Lower leg skin (tissue), 4 donors: ENCODE results near the gene RGS12. TPM values are rescaled to one million over a fixed set of nuclear protein-coding genes. Genes with fewer than 3 reads are reported as not detected.
A peak's percentile ranks its signal among the peaks of the same experiment; 100 is the strongest.
"Not testable (repeated sequence)": the region's sequence is repeated elsewhere in the genome, so short reads cannot be mapped to it uniquely, and the experiment has no call there.

Source experiments
- DNase-seq, 2 donors: peaks; one replicate each; pipeline ENCODE4 v3.0.0-alpha.2; 2019; ENCODE audit warnings: low spot score in 2 of 2
- H3K4me3 ChIP-seq: fragments of 200-600 bp; sonication (generic); 2 replicates; pipeline ENCODE4 v1.5.1; 2017; ENCODE audit warnings: mild to moderate bottlenecking, low read depth; ENCODE audit not compliant: poor library complexity, severe bottlenecking
- CTCF ChIP-seq, 3 donors: fragments of 450-650 bp; IDR thresholded peaks; one replicate each; pipeline ENCODE4 v1.5.1; 2016; ENCODE audit warnings: antibody characterized with exemption in 3 of 3, mild to moderate bottlenecking in 3 of 3, moderate library complexity in 2 of 3
- POLR2A ChIP-seq, 2 donors: fragments of 450-650 bp; IDR thresholded peaks; one replicate each; pipeline ENCODE4 v1.6.1; 2016 to 2017; ENCODE audit warnings: antibody characterized with exemption in 2 of 2, mild to moderate bottlenecking in 1 of 2, moderate library complexity in 1 of 2
- WGBS, 2 donors: methylation state at CpG; one replicate each; pipeline ENCODE4 v1.1.5; 2018; 5-methylcytosine and 5-hydroxymethylcytosine counted together
- intact Hi-C: fragments of 100-400 bp; cut with DNase I; formaldehyde crosslinking; loops from one replicate; pipeline ENCODE4 v1.15.0; 2023; ENCODE audit warnings: low total_unique reads
- total RNA-seq, 4 donors: library from RNA; depleted of rRNA; stranded (reverse); fragments of >200 nt; gene quantifications; one replicate each; pipeline ENCODE4 v1.1.0, GENCODE V29; 2016

Gene RGS12
- total RNA-seq, 4 donors from 2014 or later, result 47.5 to 92.6 (median 80.6) TPM

GRCh38 chr4:3297066-3297859 lies 4.4 kb downstream of the RGS12 start:
- intact Hi-C loops, result no loop called here
- H3K4me3 ChIP-seq, result no peak overlapping the region
- 91 to 94% methylated on average over 13 of the region's 13 CpGs for WGBS, 2 donors
- TF ChIP-seq POLR2A (IDR thresholded peaks at IDR 0.05), result no peak
- no peak for TF ChIP-seq CTCF (IDR thresholded peaks at IDR 0.05)
- peak in 1 of 2 donors; percentile 79 for DNase-seq

GRCh38 chr4:3299122-3299975 lies 6.5 kb downstream of the RGS12 start:
- intact Hi-C loops, result no loop called here
- no peak for TF ChIP-seq POLR2A (IDR thresholded peaks at IDR 0.05)
- TF ChIP-seq CTCF (IDR thresholded peaks at IDR 0.05), result no peak
- no peak overlapping the region for H3K4me3 ChIP-seq
- 55 to 60% methylated on average over 9 of the region's 9 CpGs for WGBS, 2 donors
- peak in 1 of 2 donors; percentile 78 for DNase-seq

- peak in 1 of 2 donors; percentile 75 for DNase-seq
- no peak overlapping the region for H3K4me3 ChIP-seq
- intact Hi-C loops, result no loop called here
- TF ChIP-seq CTCF (IDR thresholded peaks at IDR 0.05) (no peak), POLR2A (IDR thresholded peaks at IDR 0.05) (no peak)
- WGBS, 2 donors, result 84 to 86% methylated on average over 11 to 18 of the region's 19 CpGs
Observed at GRCh38 chr4:3299976-3300671, 7.3 kb downstream of the RGS12 start.

GRCh38 chr4:3300882-3301281 lies 8.1 kb downstream of the RGS12 start:
- WGBS, 2 donors, result 88 to 95% methylated on average over 15 of the region's 15 CpGs
- intact Hi-C loops, H3K4me3 ChIP-seq: not testable (repeated sequence)
- DNase-seq, result peak in 1 of 2 donors; percentile 66

GRCh38 chr4:3301450-3302172 lies 8.8 kb downstream of the RGS12 start:
- WGBS, 2 donors, result 86 to 91% methylated on average over 15 of the region's 15 CpGs
- DNase-seq, result peak in 1 of 2 donors; percentile 53
- H3K4me3 ChIP-seq, result no peak overlapping the region
- no peak for TF ChIP-seq CTCF (IDR thresholded peaks at IDR 0.05)
- no peak for TF ChIP-seq POLR2A (IDR thresholded peaks at IDR 0.05)
- intact Hi-C loops, result no loop called here
